Measurements from ENCODE around the gene ARID1B.

Gene ARID1B

DNA sequence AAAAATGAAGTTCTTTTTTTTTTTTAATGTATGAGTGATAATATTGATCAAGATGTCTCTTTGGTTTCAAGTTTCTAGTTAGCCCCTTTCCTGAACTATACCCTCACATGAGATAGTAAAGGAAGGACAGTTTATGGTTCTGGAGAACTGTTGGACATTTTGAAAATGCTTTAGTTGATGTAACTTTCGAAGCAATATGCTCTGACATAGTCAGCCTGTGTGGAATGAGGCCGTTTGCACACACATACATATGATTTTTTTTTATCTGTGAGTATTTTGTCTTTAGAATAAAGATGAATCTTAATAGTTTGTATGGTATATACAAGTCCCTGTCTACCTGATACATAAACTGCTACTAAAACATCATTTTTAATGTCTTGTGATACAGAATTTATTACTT lies 177.0 kb downstream of the ARID1B start:
- H3K27ac ChIP-seq = no peak overlapping the region
- TF ChIP-seq ZFX (IDR thresholded peaks at IDR 0.05) = no peak

DNA sequence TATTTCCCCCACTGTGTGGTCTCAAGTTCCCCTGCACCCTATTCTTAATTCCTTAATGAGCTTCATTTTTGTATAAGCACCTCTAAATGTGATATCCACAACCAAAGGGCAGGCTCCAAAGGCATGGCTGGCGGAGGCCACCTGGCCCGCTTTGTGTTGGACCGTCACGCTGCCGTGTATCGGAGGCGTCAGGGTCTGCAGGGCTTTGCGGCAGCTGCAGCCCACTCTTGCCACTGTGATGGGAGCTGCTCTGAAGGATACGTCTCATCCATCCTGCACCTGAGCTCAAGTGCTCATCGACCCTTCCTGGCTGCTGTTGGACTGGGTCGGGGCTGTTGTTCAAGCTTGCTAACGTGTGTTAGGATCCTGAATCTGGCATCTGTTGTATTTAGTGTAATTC lies 177.6 kb downstream of the ARID1B start:
- H3K27ac ChIP-seq = peak overlapping the region; percentile 76
- TF ChIP-seq, protein P1, sequence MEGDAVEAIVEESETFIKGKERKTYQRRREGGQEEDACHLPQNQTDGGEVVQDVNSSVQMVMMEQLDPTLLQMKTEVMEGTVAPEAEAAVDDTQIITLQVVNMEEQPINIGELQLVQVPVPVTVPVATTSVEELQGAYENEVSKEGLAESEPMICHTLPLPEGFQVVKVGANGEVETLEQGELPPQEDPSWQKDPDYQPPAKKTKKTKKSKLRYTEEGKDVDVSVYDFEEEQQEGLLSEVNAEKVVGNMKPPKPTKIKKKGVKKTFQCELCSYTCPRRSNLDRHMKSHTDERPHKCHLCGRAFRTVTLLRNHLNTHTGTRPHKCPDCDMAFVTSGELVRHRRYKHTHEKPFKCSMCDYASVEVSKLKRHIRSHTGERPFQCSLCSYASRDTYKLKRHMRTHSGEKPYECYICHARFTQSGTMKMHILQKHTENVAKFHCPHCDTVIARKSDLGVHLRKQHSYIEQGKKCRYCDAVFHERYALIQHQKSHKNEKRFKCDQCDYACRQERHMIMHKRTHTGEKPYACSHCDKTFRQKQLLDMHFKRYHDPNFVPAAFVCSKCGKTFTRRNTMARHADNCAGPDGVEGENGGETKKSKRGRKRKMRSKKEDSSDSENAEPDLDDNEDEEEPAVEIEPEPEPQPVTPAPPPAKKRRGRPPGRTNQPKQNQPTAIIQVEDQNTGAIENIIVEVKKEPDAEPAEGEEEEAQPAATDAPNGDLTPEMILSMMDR (conservative IDR thresholded peaks at IDR 0.05) = no peak
- no peak for TF ChIP-seq ZFX (IDR thresholded peaks at IDR 0.05)

DNA sequence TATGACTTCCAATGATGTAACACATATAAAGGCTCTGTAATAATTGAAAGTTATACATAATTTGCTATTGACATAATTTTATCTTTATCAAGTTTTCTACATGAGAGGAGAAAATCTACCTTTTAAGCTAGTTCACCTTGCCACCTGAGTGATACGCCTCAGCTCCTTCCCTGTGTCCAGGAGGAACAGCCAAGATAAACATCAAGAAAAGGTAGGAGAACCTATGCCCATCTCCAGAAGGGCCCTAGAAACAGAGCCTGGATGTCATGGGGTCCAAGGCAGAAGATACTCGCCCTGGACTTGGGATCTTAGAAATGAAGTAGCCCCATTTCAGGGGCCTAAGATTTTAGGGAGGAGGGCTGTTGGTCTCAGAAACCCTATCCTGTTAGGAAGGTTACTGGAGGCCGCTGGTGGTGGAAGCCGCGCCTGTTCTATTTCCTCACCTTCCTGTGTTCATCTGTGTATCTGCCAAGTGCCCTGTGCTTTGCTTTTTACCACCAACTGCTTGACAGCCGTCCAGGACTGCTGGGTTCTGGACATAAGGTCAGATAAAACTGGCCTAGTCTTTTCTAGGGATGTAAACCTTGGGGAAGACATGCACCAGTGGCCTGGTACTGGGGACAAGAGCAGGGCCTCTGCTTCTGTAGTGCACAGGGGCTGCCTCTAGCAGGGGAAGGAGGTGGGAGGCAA lies 178.5 kb downstream of the ARID1B start:
- H3K27ac ChIP-seq = peak overlapping the region; percentile 76
- TF ChIP-seq, protein P1 (conservative IDR thresholded peaks at IDR 0.05) = no peak
- TF ChIP-seq ZFX (IDR thresholded peaks at IDR 0.05) = no peak

DNA sequence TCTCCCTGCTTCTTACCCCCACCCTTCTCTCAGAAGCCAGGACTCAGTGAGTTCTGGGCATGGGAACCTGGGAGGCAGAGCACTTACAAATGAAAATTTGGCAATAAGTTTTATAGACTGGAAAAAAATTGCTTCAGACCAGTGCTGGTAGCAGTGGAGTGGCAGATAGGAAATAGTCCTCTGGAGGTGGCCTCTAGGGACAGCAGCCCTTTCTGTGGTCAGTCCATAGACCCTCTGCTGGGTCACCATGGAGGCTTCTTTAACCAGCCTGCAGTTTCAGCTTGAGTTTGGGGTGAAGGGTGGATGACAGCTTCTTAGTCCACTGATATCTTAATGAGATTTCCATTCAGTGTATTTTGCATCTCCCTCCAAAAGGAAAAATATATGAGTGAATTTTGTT lies 179.1 kb downstream of the ARID1B start:
- TF ChIP-seq, protein P1 (conservative IDR thresholded peaks at IDR 0.05) = 0 out of 2 replicates have a peak, but pooled peaks have one; percentile 4
- TF ChIP-seq ZFX (IDR thresholded peaks at IDR 0.05) = no peak
- H3K27ac ChIP-seq = peak overlapping the region; percentile 76

DNA sequence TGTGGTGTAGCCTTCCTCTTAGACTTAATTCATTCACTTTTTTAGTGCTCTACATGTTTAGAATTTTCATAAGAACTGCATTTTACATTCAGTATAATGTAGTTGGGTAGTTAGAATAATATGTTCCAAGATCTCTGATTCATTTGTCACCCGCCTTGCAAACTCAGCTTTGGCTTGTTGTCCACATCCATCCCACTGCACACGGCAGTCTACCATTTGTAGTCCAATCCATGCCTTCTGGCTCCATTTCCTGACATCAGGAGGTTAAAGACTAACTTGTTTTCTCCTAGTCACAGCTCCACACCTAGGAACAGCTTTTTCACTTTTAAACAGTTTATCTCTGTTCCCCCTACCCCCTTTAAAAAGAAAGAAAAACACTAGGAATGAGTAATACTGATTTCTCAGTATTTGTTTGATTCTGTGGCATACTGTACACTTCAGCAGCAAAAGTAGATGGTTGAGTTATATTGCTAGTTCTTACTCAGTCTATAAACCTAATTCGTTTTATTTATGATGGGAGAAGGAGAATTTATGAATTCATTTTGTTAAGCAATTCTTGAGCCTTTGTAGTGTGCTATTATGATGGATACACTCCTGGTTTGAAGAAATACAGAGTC lies 180.9 kb downstream of the ARID1B start:
- H3K27ac ChIP-seq = no peak overlapping the region
- TF ChIP-seq, protein P1 (conservative IDR thresholded peaks at IDR 0.05) = no peak
- no peak for TF ChIP-seq ZFX (IDR thresholded peaks at IDR 0.05)

DNA sequence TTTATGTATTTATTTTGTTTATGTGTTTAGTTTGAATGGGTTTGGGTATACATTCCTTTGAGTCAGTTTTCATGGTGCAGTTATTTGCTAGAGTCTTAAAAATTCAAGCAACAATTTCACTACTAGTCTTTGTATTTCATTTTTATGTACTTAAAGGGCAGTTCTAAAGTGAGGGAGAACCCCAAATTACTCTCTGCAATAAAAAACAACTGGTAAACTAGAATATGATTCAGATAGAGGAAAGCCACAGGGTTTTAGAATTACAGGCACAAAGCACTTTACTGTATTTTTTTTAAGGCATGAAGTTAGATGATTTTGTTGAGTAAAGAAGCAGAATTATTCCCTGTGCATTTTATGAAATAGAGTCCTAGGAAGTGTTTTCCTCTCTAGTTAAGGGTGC lies 183.3 kb downstream of the ARID1B start:
- TF ChIP-seq, protein P1 (conservative IDR thresholded peaks at IDR 0.05) = no peak
- TF ChIP-seq ZFX (IDR thresholded peaks at IDR 0.05) = no peak

DNA sequence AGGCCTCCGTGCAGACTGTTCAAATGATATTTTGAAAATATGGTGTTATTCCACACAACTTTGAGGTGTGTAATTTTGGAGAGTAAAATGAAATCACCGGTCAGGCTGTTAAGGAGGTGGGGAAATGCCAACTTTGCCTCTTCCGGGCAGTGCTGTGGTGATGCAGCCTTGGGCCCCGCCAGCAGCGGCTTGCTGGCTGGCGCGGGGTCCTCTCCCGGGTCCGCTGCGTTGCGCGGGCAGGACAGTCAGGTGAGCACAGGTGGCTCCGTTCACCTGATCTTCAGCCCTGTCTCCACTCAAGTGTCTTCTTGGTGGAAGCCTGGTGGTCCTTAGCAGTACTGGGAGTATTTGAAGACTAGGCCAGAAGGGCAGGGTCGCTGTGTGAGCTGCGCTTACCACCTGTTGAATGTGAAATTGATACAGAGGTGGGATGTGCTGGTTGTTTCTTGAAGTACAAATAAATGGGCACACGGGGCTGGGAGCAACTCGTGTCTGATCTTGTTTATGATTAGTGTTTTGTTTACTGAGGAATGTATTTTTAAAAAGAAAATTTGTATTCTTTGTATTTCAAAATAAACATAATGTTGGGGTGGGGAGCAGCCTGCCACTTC lies 184.2 kb downstream of the ARID1B start:
- TF ChIP-seq, protein P1 (conservative IDR thresholded peaks at IDR 0.05) = no peak
- no peak for TF ChIP-seq ZFX (IDR thresholded peaks at IDR 0.05)
- no peak overlapping the region for H3K27ac ChIP-seq

More for the DNA sequence above, 183.3 kb downstream of the ARID1B start:
- H3K27ac ChIP-seq = no peak overlapping the region
